ENCODE data around the gene PPFIBP2.
"Not testable (repeated sequence)": the region's sequence is repeated elsewhere in the genome, so short reads cannot be mapped to it uniquely, and the experiment has no call there.

PPFIBP2 gene

DNA sequence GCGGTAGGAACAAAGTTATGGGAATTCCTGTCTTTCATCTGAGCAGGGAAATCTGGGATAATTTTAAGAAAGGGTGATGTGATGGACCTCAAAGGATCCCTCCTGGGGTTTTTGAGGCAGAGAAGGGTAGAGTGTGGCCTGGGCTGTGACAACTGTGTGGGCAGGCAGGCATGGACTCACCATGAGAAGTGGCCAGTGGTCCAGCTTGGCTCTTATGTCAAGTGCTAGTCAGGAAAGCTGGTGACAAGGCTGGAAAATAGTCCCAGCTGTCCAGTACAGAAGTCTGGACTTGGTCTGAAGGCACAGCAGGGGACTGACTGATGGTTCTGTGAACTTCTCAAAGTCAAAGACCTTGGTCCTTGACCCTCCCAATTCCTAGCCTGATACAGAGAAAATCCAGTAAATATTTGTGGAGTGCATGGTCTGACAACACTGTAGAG is 1.7 kb downstream of the PPFIBP2 start:
- no peak for ATAC-seq
- TF ChIP-seq, protein P1, sequence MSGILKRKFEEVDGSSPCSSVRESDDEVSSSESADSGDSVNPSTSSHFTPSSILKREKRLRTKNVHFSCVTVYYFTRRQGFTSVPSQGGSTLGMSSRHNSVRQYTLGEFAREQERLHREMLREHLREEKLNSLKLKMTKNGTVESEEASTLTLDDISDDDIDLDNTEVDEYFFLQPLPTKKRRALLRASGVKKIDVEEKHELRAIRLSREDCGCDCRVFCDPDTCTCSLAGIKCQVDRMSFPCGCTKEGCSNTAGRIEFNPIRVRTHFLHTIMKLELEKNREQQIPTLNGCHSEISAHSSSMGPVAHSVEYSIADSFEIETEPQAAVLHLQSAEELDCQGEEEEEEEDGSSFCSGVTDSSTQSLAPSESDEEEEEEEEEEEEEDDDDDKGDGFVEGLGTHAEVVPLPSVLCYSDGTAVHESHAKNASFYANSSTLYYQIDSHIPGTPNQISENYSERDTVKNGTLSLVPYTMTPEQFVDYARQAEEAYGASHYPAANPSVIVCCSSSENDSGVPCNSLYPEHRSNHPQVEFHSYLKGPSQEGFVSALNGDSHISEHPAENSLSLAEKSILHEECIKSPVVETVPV (CRISPR knock-in tag; IDR thresholded peaks at IDR 0.05), result no peak
- no peak for TF ChIP-seq TCF4 (CRISPR knock-in tag; IDR thresholded peaks at IDR 0.05; ENCODE audit: borderline replicate concordance)
- TF ChIP-seq RARB (CRISPR knock-in tag; IDR thresholded peaks at IDR 0.05), result no peak
- TF ChIP-seq PPARA (CRISPR knock-in tag; IDR thresholded peaks at IDR 0.05; ENCODE audit: borderline replicate concordance), result no peak
- TF ChIP-seq ZC3H10 (CRISPR knock-in tag; IDR thresholded peaks at IDR 0.05), result no peak
- TF ChIP-seq ZNF8 (CRISPR knock-in tag; IDR thresholded peaks at IDR 0.05), result no peak
- TF ChIP-seq BACH2 (CRISPR knock-in tag; IDR thresholded peaks at IDR 0.05; ENCODE audit: borderline replicate concordance), result no peak
- no peak for TF ChIP-seq SNAI2 (CRISPR knock-in tag; IDR thresholded peaks at IDR 0.05)
- TF ChIP-seq, protein P2, sequence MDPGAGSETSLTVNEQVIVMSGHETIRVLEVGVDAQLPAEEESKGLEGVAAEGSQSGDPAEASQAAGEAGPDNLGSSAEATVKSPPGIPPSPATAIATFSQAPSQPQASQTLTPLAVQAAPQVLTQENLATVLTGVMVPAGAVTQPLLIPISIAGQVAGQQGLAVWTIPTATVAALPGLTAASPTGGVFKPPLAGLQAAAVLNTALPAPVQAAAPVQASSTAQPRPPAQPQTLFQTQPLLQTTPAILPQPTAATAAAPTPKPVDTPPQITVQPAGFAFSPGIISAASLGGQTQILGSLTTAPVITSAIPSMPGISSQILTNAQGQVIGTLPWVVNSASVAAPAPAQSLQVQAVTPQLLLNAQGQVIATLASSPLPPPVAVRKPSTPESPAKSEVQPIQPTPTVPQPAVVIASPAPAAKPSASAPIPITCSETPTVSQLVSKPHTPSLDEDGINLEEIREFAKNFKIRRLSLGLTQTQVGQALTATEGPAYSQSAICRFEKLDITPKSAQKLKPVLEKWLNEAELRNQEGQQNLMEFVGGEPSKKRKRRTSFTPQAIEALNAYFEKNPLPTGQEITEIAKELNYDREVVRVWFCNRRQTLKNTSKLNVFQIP (CRISPR knock-in tag; IDR thresholded peaks at IDR 0.05; ENCODE audit: borderline replicate concordance, low read depth), result no peak
- TF ChIP-seq, protein P3, sequence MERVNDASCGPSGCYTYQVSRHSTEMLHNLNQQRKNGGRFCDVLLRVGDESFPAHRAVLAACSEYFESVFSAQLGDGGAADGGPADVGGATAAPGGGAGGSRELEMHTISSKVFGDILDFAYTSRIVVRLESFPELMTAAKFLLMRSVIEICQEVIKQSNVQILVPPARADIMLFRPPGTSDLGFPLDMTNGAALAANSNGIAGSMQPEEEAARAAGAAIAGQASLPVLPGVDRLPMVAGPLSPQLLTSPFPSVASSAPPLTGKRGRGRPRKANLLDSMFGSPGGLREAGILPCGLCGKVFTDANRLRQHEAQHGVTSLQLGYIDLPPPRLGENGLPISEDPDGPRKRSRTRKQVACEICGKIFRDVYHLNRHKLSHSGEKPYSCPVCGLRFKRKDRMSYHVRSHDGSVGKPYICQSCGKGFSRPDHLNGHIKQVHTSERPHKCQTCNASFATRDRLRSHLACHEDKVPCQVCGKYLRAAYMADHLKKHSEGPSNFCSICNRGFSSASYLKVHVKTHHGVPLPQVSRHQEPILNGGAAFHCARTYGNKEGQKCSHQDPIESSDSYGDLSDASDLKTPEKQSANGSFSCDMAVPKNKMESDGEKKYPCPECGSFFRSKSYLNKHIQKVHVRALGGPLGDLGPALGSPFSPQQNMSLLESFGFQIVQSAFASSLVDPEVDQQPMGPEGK (CRISPR knock-in tag; IDR thresholded peaks at IDR 0.05; ENCODE audit: borderline replicate concordance), result no peak

DNA sequence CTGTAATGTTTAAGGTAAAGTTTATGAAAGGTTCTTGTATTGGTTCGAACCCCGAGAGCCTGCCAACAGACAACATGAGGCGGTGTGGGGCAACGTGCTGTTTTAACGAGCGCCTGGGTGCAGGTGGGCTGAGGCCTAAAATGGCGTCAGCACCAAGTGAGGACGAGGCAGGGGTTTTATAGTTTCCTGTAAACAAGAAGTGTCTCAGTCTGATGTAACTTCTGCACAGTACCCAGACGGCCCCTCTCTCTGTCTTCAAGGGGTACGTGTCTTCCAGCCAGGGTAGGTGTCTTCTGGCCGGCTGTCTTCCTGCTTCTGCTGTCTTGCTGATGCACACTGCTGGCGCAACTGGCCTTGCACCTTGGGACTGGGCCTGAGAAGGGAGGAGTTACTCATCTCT is 2.7 kb downstream of the PPFIBP2 start:
- TF ChIP-seq ESRRG (CRISPR knock-in tag; IDR thresholded peaks at IDR 0.05), result no peak
- TF ChIP-seq, protein P4, sequence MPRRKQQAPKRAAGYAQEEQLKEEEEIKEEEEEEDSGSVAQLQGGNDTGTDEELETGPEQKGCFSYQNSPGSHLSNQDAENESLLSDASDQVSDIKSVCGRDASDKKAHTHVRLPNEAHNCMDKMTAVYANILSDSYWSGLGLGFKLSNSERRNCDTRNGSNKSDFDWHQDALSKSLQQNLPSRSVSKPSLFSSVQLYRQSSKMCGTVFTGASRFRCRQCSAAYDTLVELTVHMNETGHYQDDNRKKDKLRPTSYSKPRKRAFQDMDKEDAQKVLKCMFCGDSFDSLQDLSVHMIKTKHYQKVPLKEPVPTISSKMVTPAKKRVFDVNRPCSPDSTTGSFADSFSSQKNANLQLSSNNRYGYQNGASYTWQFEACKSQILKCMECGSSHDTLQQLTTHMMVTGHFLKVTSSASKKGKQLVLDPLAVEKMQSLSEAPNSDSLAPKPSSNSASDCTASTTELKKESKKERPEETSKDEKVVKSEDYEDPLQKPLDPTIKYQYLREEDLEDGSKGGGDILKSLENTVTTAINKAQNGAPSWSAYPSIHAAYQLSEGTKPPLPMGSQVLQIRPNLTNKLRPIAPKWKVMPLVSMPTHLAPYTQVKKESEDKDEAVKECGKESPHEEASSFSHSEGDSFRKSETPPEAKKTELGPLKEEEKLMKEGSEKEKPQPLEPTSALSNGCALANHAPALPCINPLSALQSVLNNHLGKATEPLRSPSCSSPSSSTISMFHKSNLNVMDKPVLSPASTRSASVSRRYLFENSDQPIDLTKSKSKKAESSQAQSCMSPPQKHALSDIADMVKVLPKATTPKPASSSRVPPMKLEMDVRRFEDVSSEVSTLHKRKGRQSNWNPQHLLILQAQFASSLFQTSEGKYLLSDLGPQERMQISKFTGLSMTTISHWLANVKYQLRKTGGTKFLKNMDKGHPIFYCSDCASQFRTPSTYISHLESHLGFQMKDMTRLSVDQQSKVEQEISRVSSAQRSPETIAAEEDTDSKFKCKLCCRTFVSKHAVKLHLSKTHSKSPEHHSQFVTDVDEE (CRISPR knock-in tag; IDR thresholded peaks at IDR 0.05), result no peak
- no peak for TF ChIP-seq TCF4 (CRISPR knock-in tag; IDR thresholded peaks at IDR 0.05; ENCODE audit: borderline replicate concordance)
- TF ChIP-seq ARNTL (CRISPR knock-in tag; IDR thresholded peaks at IDR 0.05; ENCODE audit: borderline replicate concordance, low read depth), result no peak
- no peak for TF ChIP-seq ZNF8 (CRISPR knock-in tag; IDR thresholded peaks at IDR 0.05)
- TF ChIP-seq, protein P1 (CRISPR knock-in tag; IDR thresholded peaks at IDR 0.05), result no peak
- TF ChIP-seq ZC3H10 (CRISPR knock-in tag; IDR thresholded peaks at IDR 0.05), result no peak
- TF ChIP-seq PPARA (CRISPR knock-in tag; IDR thresholded peaks at IDR 0.05; ENCODE audit: borderline replicate concordance), result no peak
- TF ChIP-seq ZFP30 (CRISPR knock-in tag; IDR thresholded peaks at IDR 0.05), result no peak
- TF ChIP-seq, protein P5, sequence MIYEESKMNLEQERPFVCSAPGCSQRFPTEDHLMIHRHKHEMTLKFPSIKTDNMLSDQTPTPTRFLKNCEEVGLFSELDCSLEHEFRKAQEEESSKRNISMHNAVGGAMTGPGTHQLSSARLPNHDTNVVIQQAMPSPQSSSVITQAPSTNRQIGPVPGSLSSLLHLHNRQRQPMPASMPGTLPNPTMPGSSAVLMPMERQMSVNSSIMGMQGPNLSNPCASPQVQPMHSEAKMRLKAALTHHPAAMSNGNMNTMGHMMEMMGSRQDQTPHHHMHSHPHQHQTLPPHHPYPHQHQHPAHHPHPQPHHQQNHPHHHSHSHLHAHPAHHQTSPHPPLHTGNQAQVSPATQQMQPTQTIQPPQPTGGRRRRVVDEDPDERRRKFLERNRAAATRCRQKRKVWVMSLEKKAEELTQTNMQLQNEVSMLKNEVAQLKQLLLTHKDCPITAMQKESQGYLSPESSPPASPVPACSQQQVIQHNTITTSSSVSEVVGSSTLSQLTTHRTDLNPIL (CRISPR knock-in tag; IDR thresholded peaks at IDR 0.05; ENCODE audit: low read depth), result no peak
- no peak for TF ChIP-seq ZFP3 (CRISPR knock-in tag; IDR thresholded peaks at IDR 0.05)
- ATAC-seq, result no peak

DNA sequence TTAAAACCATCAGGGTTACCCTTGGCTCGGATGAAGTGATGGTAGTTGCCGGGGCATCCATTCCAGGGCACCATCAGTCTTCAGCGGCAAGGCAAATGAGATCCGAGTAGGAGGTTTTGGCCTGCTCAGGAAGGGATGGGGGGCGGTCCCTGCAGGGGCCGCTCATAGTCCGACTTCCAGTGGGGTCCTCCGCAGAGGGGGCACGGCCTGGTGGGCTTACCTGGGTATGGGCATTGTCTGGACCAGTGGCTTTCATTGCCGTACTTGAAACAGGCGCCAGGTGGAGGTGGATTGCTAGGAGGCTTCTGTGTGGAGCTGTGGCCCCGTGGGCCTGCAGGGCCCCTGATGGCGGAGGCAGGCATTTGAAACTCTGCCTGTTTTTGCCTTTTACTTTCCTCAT is 3.9 kb downstream of the PPFIBP2 start:
- ATAC-seq, result not testable (repeated sequence)

All from SK-N-SH treated with all-trans-retinoic acid at 6 μM for 48 hours (cell line).